ENCODE measurements around the gene CNPY1. TPM values are rescaled to one million over a fixed set of nuclear protein-coding genes. Genes with fewer than 3 reads are reported as not detected.

Gene CNPY1
- total and polyA plus RNA-seq, 2 experiments from 2014 or later = 0.15 TPM; not detected in 1

GRCh38 chr7:155484483-155485399, 61.6 kb downstream of the CNPY1 start:
- Histone ChIP-seq H3K9me3 (ENCODE audit: low read depth) (no peaks in the 10 kb centered on the region), H3K27me3 (peaks cover 99% of the 10 kb centered on the region), H3K36me3 (no peaks in the 10 kb centered on the region), H3K27ac (no peak overlapping the region), H3K4me3 (no peak overlapping the region), H3K4me1 (ENCODE audit: low read depth) (no peaks in the 10 kb centered on the region)
- DNase-seq (ENCODE audit: low read depth in 1 of 2, low spot score in 1 of 2) = no peak
- TF ChIP-seq, protein P1, sequence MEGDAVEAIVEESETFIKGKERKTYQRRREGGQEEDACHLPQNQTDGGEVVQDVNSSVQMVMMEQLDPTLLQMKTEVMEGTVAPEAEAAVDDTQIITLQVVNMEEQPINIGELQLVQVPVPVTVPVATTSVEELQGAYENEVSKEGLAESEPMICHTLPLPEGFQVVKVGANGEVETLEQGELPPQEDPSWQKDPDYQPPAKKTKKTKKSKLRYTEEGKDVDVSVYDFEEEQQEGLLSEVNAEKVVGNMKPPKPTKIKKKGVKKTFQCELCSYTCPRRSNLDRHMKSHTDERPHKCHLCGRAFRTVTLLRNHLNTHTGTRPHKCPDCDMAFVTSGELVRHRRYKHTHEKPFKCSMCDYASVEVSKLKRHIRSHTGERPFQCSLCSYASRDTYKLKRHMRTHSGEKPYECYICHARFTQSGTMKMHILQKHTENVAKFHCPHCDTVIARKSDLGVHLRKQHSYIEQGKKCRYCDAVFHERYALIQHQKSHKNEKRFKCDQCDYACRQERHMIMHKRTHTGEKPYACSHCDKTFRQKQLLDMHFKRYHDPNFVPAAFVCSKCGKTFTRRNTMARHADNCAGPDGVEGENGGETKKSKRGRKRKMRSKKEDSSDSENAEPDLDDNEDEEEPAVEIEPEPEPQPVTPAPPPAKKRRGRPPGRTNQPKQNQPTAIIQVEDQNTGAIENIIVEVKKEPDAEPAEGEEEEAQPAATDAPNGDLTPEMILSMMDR (IDR thresholded peaks at IDR 0.05; ENCODE audit: low read depth, low read length) = no peak

- H3K4me3 ChIP-seq = no peak overlapping the region
- no peaks in the 10 kb centered on the region for H3K4me1 ChIP-seq (ENCODE audit: low read depth)
- no peaks in the 10 kb centered on the region for H3K9me3 ChIP-seq (ENCODE audit: low read depth)
- H3K36me3 ChIP-seq = no peaks in the 10 kb centered on the region
- peaks cover 99% of the 10 kb centered on the region for H3K27me3 ChIP-seq
- H3K27ac ChIP-seq = no peak overlapping the region
- peak in 1 of 2 donors; percentile 39 for DNase-seq (ENCODE audit: low read depth in 1 of 2, low spot score in 1 of 2)
- TF ChIP-seq, protein P1 (IDR thresholded peaks at IDR 0.05; ENCODE audit: low read depth, low read length) = no peak
These were observed 62.5 kb downstream of the CNPY1 start for GRCh38 chr7:155483868-155484325.

DNA sequence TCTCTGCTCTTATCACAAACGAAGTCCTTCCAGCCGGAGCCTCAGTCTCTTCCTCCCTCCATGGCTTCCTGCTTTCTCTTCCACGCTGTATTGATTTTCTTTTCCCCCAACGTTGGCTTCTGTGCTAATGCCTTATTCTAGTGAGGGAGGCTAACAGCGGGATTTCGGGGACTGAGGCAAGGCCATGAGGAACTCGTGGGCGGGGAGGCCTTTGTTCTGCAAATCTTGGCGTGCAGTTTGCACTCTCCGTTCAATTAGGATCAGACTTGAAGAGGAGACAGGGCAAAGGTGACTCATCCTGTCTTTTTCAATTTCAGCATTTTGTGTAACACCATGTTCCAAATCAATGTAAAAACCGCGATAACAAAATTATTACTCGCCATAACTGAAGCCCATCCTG, 63.1 kb downstream of the CNPY1 start:
- no peak overlapping the region for H3K4me3 ChIP-seq
- H3K27me3 ChIP-seq = peaks cover 99% of the 10 kb centered on the region
- no peaks in the 10 kb centered on the region for H3K9me3 ChIP-seq (ENCODE audit: low read depth)
- no peaks in the 10 kb centered on the region for H3K36me3 ChIP-seq
- no peak for DNase-seq (ENCODE audit: low read depth in 1 of 2, low spot score in 1 of 2)
- TF ChIP-seq, protein P1 (IDR thresholded peaks at IDR 0.05; ENCODE audit: low read depth, low read length) = no peak
- no peaks in the 10 kb centered on the region for H3K4me1 ChIP-seq (ENCODE audit: low read depth)
- no peak overlapping the region for H3K27ac ChIP-seq

DNA sequence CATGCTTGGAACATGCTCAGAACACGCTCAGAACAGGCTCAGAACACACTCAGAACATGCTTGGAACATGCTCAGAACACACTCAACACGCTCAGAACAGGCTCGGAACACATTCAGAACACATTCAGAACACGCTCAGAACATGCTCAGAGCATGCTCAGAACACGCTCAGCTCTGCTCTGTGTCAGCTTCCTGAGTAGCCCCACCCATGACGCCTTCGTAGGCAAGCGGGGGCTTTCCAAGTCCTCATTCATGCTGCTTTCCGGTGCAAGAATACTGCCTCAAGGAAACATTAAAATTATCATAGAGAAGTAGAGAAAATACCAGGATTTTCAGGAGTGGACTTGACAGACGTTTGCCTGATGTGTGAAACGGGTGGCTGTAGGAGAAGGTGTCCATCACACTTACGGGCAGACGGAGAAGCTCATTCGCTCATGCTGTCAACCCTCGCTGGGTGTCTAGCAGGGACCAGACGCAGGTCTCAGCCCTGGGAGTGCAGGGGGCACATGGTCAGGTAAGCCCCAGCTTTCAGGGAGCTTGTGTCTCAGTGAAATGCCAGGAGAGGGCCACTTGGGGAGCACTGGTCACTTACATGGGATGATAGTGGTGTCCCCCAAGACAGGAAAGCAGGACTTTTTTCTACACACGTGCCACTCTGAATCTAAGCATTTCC, 63.7 kb downstream of the CNPY1 start:
- Histone ChIP-seq H3K4me3 (no peak overlapping the region), H3K9me3 (ENCODE audit: low read depth) (no peaks in the 10 kb centered on the region), H3K27me3 (peaks cover 99% of the 10 kb centered on the region), H3K27ac (no peak overlapping the region), H3K4me1 (ENCODE audit: low read depth) (no peaks in the 10 kb centered on the region), H3K36me3 (no peaks in the 10 kb centered on the region)
- DNase-seq (ENCODE audit: low read depth in 1 of 2, low spot score in 1 of 2) = no peak
- TF ChIP-seq, protein P1 (IDR thresholded peaks at IDR 0.05; ENCODE audit: low read depth, low read length) = no peak

DNA sequence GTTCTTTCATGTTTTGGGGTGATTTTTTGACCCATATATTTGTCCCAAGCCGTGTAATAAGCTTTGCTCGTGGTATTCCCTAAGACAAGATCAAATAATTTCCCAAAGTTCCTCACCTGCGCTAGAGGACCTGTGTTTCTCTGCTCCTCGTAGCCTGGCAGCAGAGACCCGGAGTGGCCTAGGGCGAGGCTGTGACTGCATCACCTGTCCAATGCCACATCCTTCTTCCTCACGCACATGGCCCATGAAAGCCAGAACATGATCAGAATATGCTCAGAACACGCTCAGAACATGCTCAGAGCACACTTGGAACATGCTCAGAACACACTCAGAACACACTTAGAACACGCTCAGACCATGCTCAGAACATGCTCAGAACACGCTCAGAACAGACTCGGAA, 64.6 kb downstream of the CNPY1 start:
- DNase-seq (ENCODE audit: low read depth in 1 of 2, low spot score in 1 of 2) = no peak
- Histone ChIP-seq H3K9me3 (ENCODE audit: low read depth) (no peaks in the 10 kb centered on the region), H3K36me3 (no peaks in the 10 kb centered on the region), H3K4me3 (no peak overlapping the region), H3K27ac (no peak overlapping the region), H3K4me1 (ENCODE audit: low read depth) (no peaks in the 10 kb centered on the region), H3K27me3 (peaks cover 99% of the 10 kb centered on the region)
- TF ChIP-seq, protein P1 (IDR thresholded peaks at IDR 0.05; ENCODE audit: low read depth, low read length) = no peak

All from cardiac muscle cell (in vitro differentiated cells and primary cell).